Breast epithelium (tissue), 4 donors: Measurements from ENCODE around the gene TINAG. TPM values are rescaled to one million over a fixed set of nuclear protein-coding genes. Genes with fewer than 3 reads are reported as not detected.
"Not testable (repeated sequence)": the region's sequence is repeated elsewhere in the genome, so short reads cannot be mapped to it uniquely, and the experiment has no call there.

Source experiments
- DNase-seq, 2 donors: peaks; one replicate each; pipeline ENCODE4 v3.0.0-alpha.2; 2019; ENCODE audit warnings: low spot score in 2 of 2
- H3K27ac ChIP-seq, 2 donors: fragments of 200-600 bp; sonication (generic) in 1 of 2; one replicate each; pipeline ENCODE4 v1.5.1; 2016 to 2019; ENCODE audit warnings: mild to moderate bottlenecking in 1 of 2
- H3K27me3 ChIP-seq, 2 donors: fragments of 200-600 bp; sonication (generic) in 1 of 2; one replicate each; pipeline versions ENCODE4 v1.5.1 to v1.6.0; 2017 to 2019; ENCODE audit warnings: control low read depth in 1 of 2, mild to moderate bottlenecking in 1 of 2
- H3K36me3 ChIP-seq: fragments of 200-600 bp; one replicate; pipeline ENCODE4 v1.5.1; 2019
- H3K4me1 ChIP-seq, 2 donors: fragments of 200-600 bp; sonication (generic); one replicate each; pipeline ENCODE4 v1.5.1; 2016 to 2019; ENCODE audit warnings: control low read depth in 1 of 2
- H3K4me3 ChIP-seq, 3 donors: fragments of 200-600 bp; sonication (generic); 1 replicate in 2 of 3; 2 replicates in 1 of 3; pipeline ENCODE4 v1.5.1; 2016 to 2019; ENCODE audit warnings: mild to moderate bottlenecking in 3 of 3, moderate library complexity in 2 of 3
- H3K9me3 ChIP-seq, 2 donors: fragments of 200-600 bp; sonication (generic) in 1 of 2; one replicate each; pipeline ENCODE4 v1.5.1; 2016 to 2019; ENCODE audit warnings: control low read depth in 1 of 2
- POLR2A ChIP-seq: fragments of 450-650 bp; IDR thresholded peaks from one replicate; pipeline ENCODE4 v1.6.1; 2016; ENCODE audit warnings: antibody characterized with exemption, mild to moderate bottlenecking, moderate library complexity
- POLR2AphosphoS5 ChIP-seq, 3 donors: sonication (generic); formaldehyde crosslinking; IDR thresholded peaks; one replicate each; pipeline ENCODE4 v1.6.1; 2017; ENCODE audit warnings: antibody characterized with exemption in 3 of 3
- intact Hi-C: fragments of 100-400 bp; cut with DNase I; formaldehyde crosslinking; loops from one replicate; pipeline ENCODE4 v1.15.1; 2023; ENCODE audit warnings: low total_unique reads
- total RNA-seq, 3 donors: library from RNA; depleted of rRNA; stranded (reverse); fragments of >200 nt; gene quantifications; one replicate each; pipeline ENCODE4 v1.1.0, GENCODE V29; 2016
- TF ChIP-seq, protein P1 (sequence below), 3 donors: fragments of 450-650 bp; IDR thresholded peaks; one replicate each; pipeline ENCODE4 v1.5.1; 2016 to 2017; ENCODE audit warnings: antibody characterized with exemption in 3 of 3, mild to moderate bottlenecking in 3 of 3, moderate library complexity in 3 of 3

Gene TINAG
- total RNA-seq, 3 donors from 2014 or later, result not detected

DNA sequence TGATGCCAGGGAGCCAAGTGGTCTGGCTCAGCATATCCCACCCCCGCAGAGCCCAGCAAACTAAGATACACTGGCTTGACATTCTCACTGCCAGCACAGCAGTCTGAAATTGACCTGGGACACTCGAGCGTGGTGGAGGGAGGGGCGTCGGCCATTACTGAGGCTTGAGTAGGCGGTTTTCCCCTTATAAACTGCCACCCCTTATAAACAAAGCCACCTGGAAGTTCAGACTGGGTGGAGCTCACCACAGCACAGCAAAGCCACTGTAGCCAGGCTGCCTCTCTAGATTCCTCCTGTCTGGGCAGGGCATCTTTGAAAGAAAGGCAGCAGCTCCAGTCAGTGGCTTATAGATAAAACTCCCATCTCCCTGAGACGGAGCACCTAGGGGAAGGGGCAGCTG, 19.4 kb downstream of the TINAG start:
- Histone ChIP-seq H3K4me1 (no peaks in the 10 kb centered on the region), H3K27ac (no peak overlapping the region), H3K36me3 (no peaks in the 10 kb centered on the region), H3K27me3 (no peaks in the 10 kb centered on the region), H3K4me3 (no peak overlapping the region), H3K9me3 (peaks cover 0 to 29% of the 10 kb centered on the region in 2 donors)
- no peak for DNase-seq
- intact Hi-C loops, result loop anchor here (5.0 kb wide), 1 partner anchor 190 kb away; no protein-coding TSS in a partner anchor
- no peak for TF ChIP-seq POLR2AphosphoS5 (IDR thresholded peaks at IDR 0.05)

DNA sequence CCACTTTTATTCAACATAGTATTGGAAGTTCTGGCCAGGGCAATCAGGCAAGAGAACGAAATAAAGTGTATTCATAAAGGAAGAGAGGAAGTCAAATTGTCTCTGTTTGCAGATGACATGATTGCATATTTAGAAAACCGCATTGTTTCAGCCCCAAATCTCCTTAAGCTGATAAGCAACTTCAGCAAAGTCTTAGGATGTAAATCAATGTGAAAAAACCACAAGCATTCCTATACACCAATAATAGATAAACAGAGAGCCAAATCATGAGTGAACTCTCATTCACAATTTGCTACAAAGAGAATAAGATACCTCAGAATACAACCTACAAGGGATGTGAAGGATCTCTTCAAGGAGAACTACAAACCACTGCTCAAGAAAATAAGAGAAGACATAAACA, 23.3 kb downstream of the TINAG start:
- H3K4me3 ChIP-seq, H3K27me3 ChIP-seq, H3K4me1 ChIP-seq, DNase-seq, intact Hi-C loops, H3K36me3 ChIP-seq, H3K27ac ChIP-seq: not testable (repeated sequence)
- peaks cover 0 to 29% of the 10 kb centered on the region in 2 donors for H3K9me3 ChIP-seq

DNA sequence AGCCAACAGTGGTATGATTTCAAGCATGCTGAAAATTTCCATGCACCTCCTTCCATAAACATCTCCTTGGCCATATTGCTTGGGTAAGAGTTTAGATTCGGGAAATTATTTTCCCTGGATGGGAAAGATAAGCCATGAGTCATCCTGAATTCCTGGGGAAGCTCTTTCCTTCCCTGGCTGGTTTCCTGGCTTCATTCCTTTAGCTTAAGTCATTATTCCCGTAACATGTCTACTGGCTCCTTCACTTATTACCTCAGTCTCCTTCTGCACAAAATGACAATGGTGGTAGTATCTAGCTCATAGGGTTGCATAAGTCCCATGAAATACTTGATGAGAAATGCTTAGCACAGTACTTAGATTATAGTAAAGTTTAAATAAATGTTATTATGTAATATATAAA, 27.6 kb downstream of the TINAG start:
- no peaks in the 10 kb centered on the region for H3K4me1 ChIP-seq
- no peak for TF ChIP-seq POLR2A
- TF ChIP-seq POLR2AphosphoS5 (IDR thresholded peaks at IDR 0.05), result no peak
- TF ChIP-seq, protein P1, sequence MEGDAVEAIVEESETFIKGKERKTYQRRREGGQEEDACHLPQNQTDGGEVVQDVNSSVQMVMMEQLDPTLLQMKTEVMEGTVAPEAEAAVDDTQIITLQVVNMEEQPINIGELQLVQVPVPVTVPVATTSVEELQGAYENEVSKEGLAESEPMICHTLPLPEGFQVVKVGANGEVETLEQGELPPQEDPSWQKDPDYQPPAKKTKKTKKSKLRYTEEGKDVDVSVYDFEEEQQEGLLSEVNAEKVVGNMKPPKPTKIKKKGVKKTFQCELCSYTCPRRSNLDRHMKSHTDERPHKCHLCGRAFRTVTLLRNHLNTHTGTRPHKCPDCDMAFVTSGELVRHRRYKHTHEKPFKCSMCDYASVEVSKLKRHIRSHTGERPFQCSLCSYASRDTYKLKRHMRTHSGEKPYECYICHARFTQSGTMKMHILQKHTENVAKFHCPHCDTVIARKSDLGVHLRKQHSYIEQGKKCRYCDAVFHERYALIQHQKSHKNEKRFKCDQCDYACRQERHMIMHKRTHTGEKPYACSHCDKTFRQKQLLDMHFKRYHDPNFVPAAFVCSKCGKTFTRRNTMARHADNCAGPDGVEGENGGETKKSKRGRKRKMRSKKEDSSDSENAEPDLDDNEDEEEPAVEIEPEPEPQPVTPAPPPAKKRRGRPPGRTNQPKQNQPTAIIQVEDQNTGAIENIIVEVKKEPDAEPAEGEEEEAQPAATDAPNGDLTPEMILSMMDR (IDR thresholded peaks at IDR 0.05), result no peak
- H3K9me3 ChIP-seq, result peaks cover 0 to 12% of the 10 kb centered on the region in 2 donors
- H3K27me3 ChIP-seq, result no peaks in the 10 kb centered on the region
- intact Hi-C loops, result no loop called here
- no peak overlapping the region for H3K4me3 ChIP-seq
- no peak for DNase-seq
- no peak overlapping the region for H3K27ac ChIP-seq
- H3K36me3 ChIP-seq, result no peaks in the 10 kb centered on the region

DNA sequence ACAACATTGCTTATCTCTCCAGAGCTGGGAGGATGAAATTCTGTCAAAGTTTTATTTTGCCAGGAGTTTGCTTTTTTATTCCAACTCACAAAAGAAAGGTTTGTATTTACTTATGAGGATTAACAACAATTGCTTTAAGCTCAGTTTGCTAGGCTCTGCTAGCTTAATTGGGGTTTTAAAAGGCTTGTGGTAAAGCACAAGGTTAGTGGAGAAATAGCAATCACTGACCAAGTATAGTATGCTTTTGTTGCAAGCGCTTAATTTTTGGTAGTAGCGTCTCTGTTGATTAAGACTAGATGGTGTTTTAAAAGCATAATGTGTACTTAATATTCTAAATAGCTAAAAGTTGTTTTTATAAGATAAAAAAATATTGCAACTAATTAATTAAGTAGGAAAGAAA, 45.7 kb downstream of the TINAG start:
- no peak for DNase-seq
- H3K4me3 ChIP-seq, result no peak overlapping the region
- H3K27me3 ChIP-seq, result no peaks in the 10 kb centered on the region
- TF ChIP-seq POLR2AphosphoS5 (IDR thresholded peaks at IDR 0.05) (no peak), POLR2A (no peak)
- TF ChIP-seq, protein P1 (IDR thresholded peaks at IDR 0.05), result no peak
- no peak overlapping the region for H3K27ac ChIP-seq
- H3K4me1 ChIP-seq, result no peaks in the 10 kb centered on the region
- H3K36me3 ChIP-seq, result no peaks in the 10 kb centered on the region
- intact Hi-C loops, result no loop called here
- H3K9me3 ChIP-seq, result no peaks in the 10 kb centered on the region

DNA sequence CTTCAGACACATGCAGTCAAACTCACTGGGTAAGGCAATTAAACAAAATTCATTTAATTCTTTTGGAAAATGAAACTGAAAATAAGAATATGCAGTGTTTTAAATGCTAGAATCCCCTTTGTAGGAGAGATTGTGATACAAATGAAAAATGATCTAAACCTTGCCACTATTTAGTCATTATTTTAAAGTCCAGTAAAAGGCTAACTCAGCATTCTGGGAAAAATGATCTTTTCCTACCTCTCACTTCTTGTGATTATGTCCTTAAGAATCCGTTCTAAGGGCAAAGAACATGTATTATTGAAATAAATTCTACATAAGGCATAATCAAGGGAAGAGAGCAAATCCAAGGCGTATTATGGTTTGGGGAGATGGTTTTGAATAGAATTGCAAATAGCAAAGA, 46.4 kb downstream of the TINAG start:
- H3K27ac ChIP-seq, result no peak overlapping the region
- no peaks in the 10 kb centered on the region for H3K4me1 ChIP-seq
- H3K9me3 ChIP-seq, result no peaks in the 10 kb centered on the region
- intact Hi-C loops, result no loop called here
- H3K36me3 ChIP-seq, result no peaks in the 10 kb centered on the region
- TF ChIP-seq, protein P1 (IDR thresholded peaks at IDR 0.05), result no peak
- TF ChIP-seq POLR2AphosphoS5 (IDR thresholded peaks at IDR 0.05), result no peak
- TF ChIP-seq POLR2A, result no peak
- no peak overlapping the region for H3K4me3 ChIP-seq
- no peaks in the 10 kb centered on the region for H3K27me3 ChIP-seq
- DNase-seq, result no peak

DNA sequence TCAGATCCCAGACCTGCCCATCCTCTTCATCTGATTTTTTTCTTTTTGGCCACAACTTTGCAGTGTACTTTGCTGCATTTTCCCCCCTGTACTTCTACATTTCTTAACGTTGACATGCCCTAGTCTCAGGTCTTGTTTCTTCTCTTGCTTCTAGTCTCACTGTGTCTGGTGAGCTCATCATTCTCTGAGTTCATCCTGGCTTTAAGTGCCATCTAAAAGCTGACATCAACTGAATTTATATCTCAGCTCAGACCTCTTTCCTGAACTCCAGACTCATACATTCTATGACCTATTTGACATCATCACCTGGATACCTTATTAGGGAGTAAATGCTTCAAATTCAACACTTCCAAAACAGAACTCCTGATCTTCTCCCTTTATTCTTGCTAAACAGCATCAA, 48.9 kb downstream of the TINAG start:
- no peak for DNase-seq
- intact Hi-C loops, result no loop called here
- no peaks in the 10 kb centered on the region for H3K27me3 ChIP-seq
- H3K36me3 ChIP-seq, result no peaks in the 10 kb centered on the region
- no peak overlapping the region for H3K4me3 ChIP-seq
- TF ChIP-seq POLR2A (no peak), POLR2AphosphoS5 (IDR thresholded peaks at IDR 0.05) (no peak)
- TF ChIP-seq, protein P1 (IDR thresholded peaks at IDR 0.05), result no peak
- no peak overlapping the region for H3K27ac ChIP-seq
- H3K4me1 ChIP-seq, result no peaks in the 10 kb centered on the region
- no peaks in the 10 kb centered on the region for H3K9me3 ChIP-seq
